Uterus (tissue), 4 donors: ENCODE results near the gene SLC6A6. TPM values are rescaled to one million over a fixed set of nuclear protein-coding genes. Genes with fewer than 3 reads are reported as not detected.

Source experiments
- DNase-seq, 2 donors: peaks; one replicate each; pipeline ENCODE4 v3.0.0-alpha.2; 2019 to 2020
- H3K27ac ChIP-seq, 2 donors: fragments of 200-600 bp; sonication (generic); 1 replicate in 1 of 2; 2 replicates in 1 of 2; pipeline ENCODE4 v1.5.1; 2016 to 2018
- H3K27me3 ChIP-seq, 2 donors: fragments of 200-600 bp; sonication (generic); one replicate each; pipeline ENCODE4 v1.5.1; 2018 to 2019; ENCODE audit warnings: control low read depth in 1 of 2
- H3K36me3 ChIP-seq, 2 donors: fragments of 200-600 bp; sonication (generic); one replicate each; pipeline ENCODE4 v1.5.1; 2019; ENCODE audit warnings: control low read depth in 1 of 2
- H3K4me1 ChIP-seq, 2 donors: fragments of 200-600 bp; sonication (generic); one replicate each; pipeline ENCODE4 v1.5.1; 2018 to 2019; ENCODE audit warnings: control low read depth in 1 of 2
- H3K4me3 ChIP-seq, 2 donors: fragments of 200-600 bp; sonication (generic); 1 replicate in 1 of 2; 2 replicates in 1 of 2; pipeline ENCODE4 v1.5.1; 2018 to 2019; ENCODE audit warnings: mild to moderate bottlenecking in 1 of 2
- H3K9me3 ChIP-seq, 2 donors: fragments of 200-600 bp; sonication (generic); one replicate each; pipeline ENCODE4 v1.5.1; 2019; ENCODE audit warnings: control low read depth in 1 of 2
- CTCF ChIP-seq, 4 experiments: fragments of 200-600 bp in 2 of 4; fragments of 450-650 bp in 2 of 4; sonication (generic) in 2 of 4; IDR thresholded peaks; one replicate each; pipeline ENCODE4 v1.5.1; 2016 to 2019; ENCODE audit warnings: antibody characterized with exemption in 4 of 4, mild to moderate bottlenecking in 2 of 4, moderate library complexity in 1 of 4
- POLR2A ChIP-seq, 2 donors: fragments of 450-650 bp; IDR thresholded peaks; one replicate each; pipeline ENCODE4 v1.6.1; 2016; ENCODE audit warnings: antibody characterized with exemption in 2 of 2, mild to moderate bottlenecking in 1 of 2, moderate library complexity in 1 of 2
- intact Hi-C: fragments of 100-400 bp; cut with DNase I; formaldehyde crosslinking; loops from one replicate; pipeline ENCODE4 v1.15.1; 2023; ENCODE audit warnings: low total_unique reads
- total RNA-seq, 4 donors: library from RNA; depleted of rRNA in 3 of 4; stranded (reverse); fragments of >200 nt in 3 of 4; gene quantifications; one replicate each; pipeline versions ENCODE4 v1.1.0 to v1.2.4, GENCODE V29; 2014 to 2023
- donor health status: DM: yes; HTN: yes; CAD: no.

The SLC6A6 gene
- total RNA-seq, 4 donors from 2014 or later, result 15.9 to 37.5 (median 18.0) TPM

GRCh38 chr3:14439501-14440167 is 37.2 kb downstream of the SLC6A6 start:
- Histone ChIP-seq H3K4me3 (no peak overlapping the region), H3K36me3 (no peaks in the 10 kb centered on the region), H3K9me3 (no peaks in the 10 kb centered on the region), H3K27ac (peak overlapping the region in 1 of 2 donors; percentile 41), H3K4me1 (peaks cover 0 to 15% of the 10 kb centered on the region in 2 donors), H3K27me3 (no peaks in the 10 kb centered on the region)
- TF ChIP-seq POLR2A (IDR thresholded peaks at IDR 0.05) (no peak), CTCF (IDR thresholded peaks at IDR 0.05) (no peak)
- peak; percentile 50 to 63 for DNase-seq
- intact Hi-C loops, result no loop called here

- H3K4me3 ChIP-seq, result no peak overlapping the region
- intact Hi-C loops, result no loop called here
- peak overlapping the region in 1 of 2 donors; percentile 41 for H3K27ac ChIP-seq
- no peak for DNase-seq
- no peaks in the 10 kb centered on the region for H3K36me3 ChIP-seq
- TF ChIP-seq CTCF (IDR thresholded peaks at IDR 0.05), result no peak
- TF ChIP-seq POLR2A (IDR thresholded peaks at IDR 0.05), result no peak
- H3K9me3 ChIP-seq, result no peaks in the 10 kb centered on the region
- H3K27me3 ChIP-seq, result no peaks in the 10 kb centered on the region
- H3K4me1 ChIP-seq, result peaks cover 0 to 15% of the 10 kb centered on the region in 2 donors
Observed at GRCh38 chr3:14440168-14440518, 37.7 kb downstream of the SLC6A6 start.

GRCh38 chr3:14440531-14441239 is 38.3 kb downstream of the SLC6A6 start:
- no peak for DNase-seq
- no peaks in the 10 kb centered on the region for H3K27me3 ChIP-seq
- no peaks in the 10 kb centered on the region for H3K36me3 ChIP-seq
- no peaks in the 10 kb centered on the region for H3K9me3 ChIP-seq
- TF ChIP-seq POLR2A (IDR thresholded peaks at IDR 0.05) (no peak), CTCF (IDR thresholded peaks at IDR 0.05) (no peak)
- intact Hi-C loops, result no loop called here
- peak overlapping the region in 1 of 2 donors; percentile 41 for H3K27ac ChIP-seq
- peaks cover 0 to 15% of the 10 kb centered on the region in 2 donors for H3K4me1 ChIP-seq
- no peak overlapping the region for H3K4me3 ChIP-seq

GRCh38 chr3:14441240-14441919 is 39.0 kb downstream of the SLC6A6 start:
- Histone ChIP-seq H3K4me1 (peaks cover 0 to 15% of the 10 kb centered on the region in 2 donors), H3K9me3 (no peaks in the 10 kb centered on the region), H3K36me3 (no peaks in the 10 kb centered on the region), H3K4me3 (no peak overlapping the region), H3K27me3 (no peaks in the 10 kb centered on the region), H3K27ac (peak overlapping the region in 1 of 2 donors; percentile 21)
- intact Hi-C loops, result no loop called here
- TF ChIP-seq CTCF (IDR thresholded peaks at IDR 0.05) (no peak), POLR2A (IDR thresholded peaks at IDR 0.05) (no peak)
- no peak for DNase-seq

GRCh38 chr3:14441920-14442300 is 39.5 kb downstream of the SLC6A6 start:
- H3K27me3 ChIP-seq, result no peaks in the 10 kb centered on the region
- H3K27ac ChIP-seq, result no peak overlapping the region
- H3K4me1 ChIP-seq, result peaks cover 0 to 15% of the 10 kb centered on the region in 2 donors
- H3K4me3 ChIP-seq, result no peak overlapping the region
- H3K36me3 ChIP-seq, result no peaks in the 10 kb centered on the region
- DNase-seq, result no peak
- intact Hi-C loops, result no loop called here
- no peak for TF ChIP-seq CTCF (IDR thresholded peaks at IDR 0.05)
- TF ChIP-seq POLR2A (IDR thresholded peaks at IDR 0.05), result no peak
- no peaks in the 10 kb centered on the region for H3K9me3 ChIP-seq
